Liver (tissue), 9 donors: ENCODE results near the gene TUBB1. TPM values are rescaled to one million over a fixed set of nuclear protein-coding genes. Genes with fewer than 3 reads are reported as not detected.
A peak's percentile ranks its signal among the peaks of the same experiment; 100 is the strongest.

Source experiments
- DNase-seq: peaks from one replicate; pipeline ENCODE4 v3.0.0-alpha.2; 2017; ENCODE audit warnings: low spot score
- H3K27ac ChIP-seq, 2 donors: one replicate each; pipeline ENCODE4 v1.7.0; 2013; ENCODE audit warnings: inconsistent platforms in 2 of 2, low read length in 2 of 2, control low read depth in 1 of 2, low read depth in 1 of 2, mild to moderate bottlenecking in 1 of 2
- H3K27me3 ChIP-seq, 4 donors: one replicate each; pipeline versions ENCODE4 v1.6.1 to v1.7.0; 2013; ENCODE audit warnings: low read length in 3 of 4, inconsistent platforms in 1 of 4, mild to moderate bottlenecking in 1 of 4, moderate library complexity in 1 of 4; ENCODE audit not compliant: control insufficient read depth in 4 of 4, insufficient read depth in 4 of 4
- H3K36me3 ChIP-seq, 4 donors: one replicate each; pipeline versions ENCODE4 v1.6.1 to v1.7.0; 2013; ENCODE audit warnings: low read length in 3 of 4, mild to moderate bottlenecking in 3 of 4, low read depth in 1 of 4, moderate library complexity in 1 of 4; ENCODE audit not compliant: control insufficient read depth in 4 of 4, insufficient read depth in 3 of 4
- H3K4me1 ChIP-seq, 4 donors: one replicate each; pipeline versions ENCODE4 v1.6.1 to v1.7.0; 2013; ENCODE audit warnings: low read length in 3 of 4, mild to moderate bottlenecking in 3 of 4, moderate library complexity in 1 of 4; ENCODE audit not compliant: control insufficient read depth in 4 of 4, insufficient read depth in 4 of 4
- H3K4me3 ChIP-seq, 3 donors: one replicate each; pipeline versions ENCODE4 v1.6.1 to v1.7.0; 2013; ENCODE audit warnings: low read length in 3 of 3, control low read depth in 1 of 3, low read depth in 1 of 3, mild to moderate bottlenecking in 1 of 3
- H3K9ac ChIP-seq, 2 donors: one replicate each; pipeline ENCODE4 v1.7.0; 2013; ENCODE audit warnings: low read length in 2 of 2, mild to moderate bottlenecking in 2 of 2, moderate library complexity in 2 of 2, control low read depth in 1 of 2, low read depth in 1 of 2
- H3K9me3 ChIP-seq, 4 donors: one replicate each; pipeline versions ENCODE4 v1.6.1 to v1.7.0; 2013; ENCODE audit warnings: low read length in 3 of 4; ENCODE audit not compliant: control insufficient read depth in 4 of 4
- ATF3 ChIP-seq: IDR thresholded peaks from 2 replicates; pipeline ENCODE4 v1.6.1; 2016; ENCODE audit warnings: antibody characterized with exemption
- EGR1 ChIP-seq, 2 donors: IDR thresholded peaks; 2 replicates each; pipeline ENCODE4 v1.6.1; 2016 to 2018; ENCODE audit warnings: antibody characterized with exemption in 2 of 2, low read depth in 2 of 2
- FOXA1 ChIP-seq: IDR thresholded peaks from 2 replicates; pipeline ENCODE4 v1.6.1; 2016; ENCODE audit warnings: antibody characterized with exemption
- FOXA2 ChIP-seq: IDR thresholded peaks from 2 replicates; pipeline ENCODE4 v1.6.1; 2016; ENCODE audit warnings: antibody characterized with exemption
- GABPA ChIP-seq, 2 donors: IDR thresholded peaks in 1 of 2; conservative IDR thresholded peaks in 1 of 2; 2 replicates each; pipeline ENCODE4 v1.6.1; 2016; ENCODE audit warnings: antibody characterized with exemption in 2 of 2, mild to moderate bottlenecking in 1 of 2, moderate library complexity in 1 of 2
- HNF4A ChIP-seq, 2 donors: conservative IDR thresholded peaks; 2 replicates each; pipeline ENCODE4 v1.6.1; 2016; ENCODE audit warnings: antibody characterized with exemption in 2 of 2, mild to moderate bottlenecking in 2 of 2
- HNF4G ChIP-seq: IDR thresholded peaks from 2 replicates; pipeline ENCODE4 v1.6.1; 2016; ENCODE audit warnings: antibody characterized with exemption
- JUND ChIP-seq, 2 donors: IDR thresholded peaks; 2 replicates each; pipeline ENCODE4 v1.6.1; 2016; ENCODE audit warnings: antibody characterized with exemption in 2 of 2
- MAX ChIP-seq: IDR thresholded peaks from 2 replicates; pipeline ENCODE4 v1.6.1; 2016; ENCODE audit warnings: antibody characterized with exemption
- NR2F2 ChIP-seq: IDR thresholded peaks from 2 replicates; pipeline ENCODE4 v1.6.1; 2016; ENCODE audit warnings: antibody characterized with exemption
- RAD21 ChIP-seq, 2 donors: IDR thresholded peaks; 2 replicates each; pipeline ENCODE4 v1.6.1; 2016; ENCODE audit warnings: antibody characterized with exemption in 2 of 2, mild to moderate bottlenecking in 2 of 2
- RXRA ChIP-seq, 2 donors: IDR thresholded peaks; 2 replicates each; pipeline ENCODE4 v1.6.1; 2017 to 2018; ENCODE audit warnings: antibody characterized with exemption in 2 of 2, mild to moderate bottlenecking in 1 of 2
- SP1 ChIP-seq: IDR thresholded peaks from 2 replicates; pipeline ENCODE4 v1.6.1; 2018; ENCODE audit warnings: antibody characterized with exemption, mild to moderate bottlenecking
- TAF1 ChIP-seq: conservative IDR thresholded peaks from 2 replicates; pipeline ENCODE4 v1.6.1; 2016; ENCODE audit warnings: antibody characterized with exemption, mild to moderate bottlenecking
- YY1 ChIP-seq: IDR thresholded peaks from 2 replicates; pipeline ENCODE4 v1.6.1; 2016; ENCODE audit warnings: antibody characterized with exemption, mild to moderate bottlenecking
- ZBTB33 ChIP-seq: IDR thresholded peaks from 2 replicates; pipeline ENCODE4 v1.6.1; 2016; ENCODE audit warnings: antibody characterized with exemption
- WGBS: extraction: QIAGEN DNeasy Blood & Tissue Kit; methylation state at CpG from one replicate; pipeline ENCODE4 v1.1.7; 2013; 5-methylcytosine and 5-hydroxymethylcytosine counted together
- polyA plus RNA-seq, 2 donors: library from polyadenylated mRNA; stranded (reverse) in 1 of 2; unstranded in 1 of 2; fragments of 200-250 nt in 1 of 2; fragments of >200 nt in 1 of 2; fragmentation: Nextera tagmentation in 1 of 2; extraction: Ambion mirVana in 1 of 2; gene quantifications; one replicate each; pipeline versions ENCODE4 v1.2.1 to v1.2.3, GENCODE V29; 2013 to 2015
- total RNA-seq, 2 donors: library from RNA; depleted of rRNA; stranded (reverse); fragments of >200 nt; gene quantifications; one replicate each; pipeline ENCODE4 v1.2.3, GENCODE V29; 2014
- TF ChIP-seq, protein P1 (sequence below): IDR thresholded peaks from 2 replicates; pipeline ENCODE4 v1.6.1; 2016; ENCODE audit warnings: antibody characterized with exemption, mild to moderate bottlenecking
- TF ChIP-seq, protein P2 (sequence below): fragments of 150-350 bp; IDR thresholded peaks from 2 replicates; pipeline ENCODE4 v1.5.1; 2017; ENCODE audit warnings: improper control_type of control experiment, low read depth, low read length; ENCODE audit not compliant: missing input control
- donor health status: healthy.
- donor health status: healthy.
- donor health status: healthy.
- donor health status: healthy.
- donor health status: healthy.

The TUBB1 gene
- total and polyA plus RNA-seq, 4 donors = 0.17 to 59.5 (median 0.24) TPM

- Histone ChIP-seq H3K36me3 (peaks cover 6 to 12% (median 9%) of the 10 kb centered on the region in 4 donors), H3K9ac (peak overlapping the region; percentile 52 to 68), H3K27ac (peak overlapping the region; percentile 82 to 92), H3K27me3 (no peaks in the 10 kb centered on the region), H3K4me1 (peaks cover 11 to 38% (median 26%) of the 10 kb centered on the region in 4 donors), H3K4me3 (peak overlapping the region; percentile 68 to 83 (median 75)), H3K9me3 (no peaks in the 10 kb centered on the region)
- no peak for DNase-seq
- 59% methylated on average over 3 of the region's 3 CpGs for WGBS
- TF ChIP-seq HNF4A (conservative IDR thresholded peaks at IDR 0.05) (no peak), YY1 (no peak), ATF3 (no peak)
Measured at GRCh38 chr20:59005523-59006166, 13.6 kb upstream of the TUBB1 start.

GRCh38 chr20:59006167-59006863, 12.9 kb upstream of the TUBB1 start:
- TF ChIP-seq RAD21 (IDR thresholded peaks at IDR 0.05) (peak; percentile 12 to 49), ATF3 (no peak), SP1 (peak; percentile 90), ZBTB33 (no peak), RXRA (IDR thresholded peaks at IDR 0.05) (peak; percentile 98 to 99), MAX (no peak), JUND (IDR thresholded peaks at IDR 0.05) (no peak), HNF4G (peak; percentile 50), FOXA2 (no peak), EGR1 (IDR thresholded peaks at IDR 0.05; ENCODE audit: low read depth in 2 of 2) (peak in 1 of 2 donors; percentile 16), YY1 (peak; percentile 67), NR2F2 (peak; percentile 78), TAF1 (no peak), FOXA1 (no peak), GABPA (IDR thresholded peaks at IDR 0.05 in 1 of 2, conservative IDR thresholded peaks at IDR 0.05 in 1 of 2) (no peak), HNF4A (conservative IDR thresholded peaks at IDR 0.05) (peak; percentile 89)
- TF ChIP-seq, protein P1, sequence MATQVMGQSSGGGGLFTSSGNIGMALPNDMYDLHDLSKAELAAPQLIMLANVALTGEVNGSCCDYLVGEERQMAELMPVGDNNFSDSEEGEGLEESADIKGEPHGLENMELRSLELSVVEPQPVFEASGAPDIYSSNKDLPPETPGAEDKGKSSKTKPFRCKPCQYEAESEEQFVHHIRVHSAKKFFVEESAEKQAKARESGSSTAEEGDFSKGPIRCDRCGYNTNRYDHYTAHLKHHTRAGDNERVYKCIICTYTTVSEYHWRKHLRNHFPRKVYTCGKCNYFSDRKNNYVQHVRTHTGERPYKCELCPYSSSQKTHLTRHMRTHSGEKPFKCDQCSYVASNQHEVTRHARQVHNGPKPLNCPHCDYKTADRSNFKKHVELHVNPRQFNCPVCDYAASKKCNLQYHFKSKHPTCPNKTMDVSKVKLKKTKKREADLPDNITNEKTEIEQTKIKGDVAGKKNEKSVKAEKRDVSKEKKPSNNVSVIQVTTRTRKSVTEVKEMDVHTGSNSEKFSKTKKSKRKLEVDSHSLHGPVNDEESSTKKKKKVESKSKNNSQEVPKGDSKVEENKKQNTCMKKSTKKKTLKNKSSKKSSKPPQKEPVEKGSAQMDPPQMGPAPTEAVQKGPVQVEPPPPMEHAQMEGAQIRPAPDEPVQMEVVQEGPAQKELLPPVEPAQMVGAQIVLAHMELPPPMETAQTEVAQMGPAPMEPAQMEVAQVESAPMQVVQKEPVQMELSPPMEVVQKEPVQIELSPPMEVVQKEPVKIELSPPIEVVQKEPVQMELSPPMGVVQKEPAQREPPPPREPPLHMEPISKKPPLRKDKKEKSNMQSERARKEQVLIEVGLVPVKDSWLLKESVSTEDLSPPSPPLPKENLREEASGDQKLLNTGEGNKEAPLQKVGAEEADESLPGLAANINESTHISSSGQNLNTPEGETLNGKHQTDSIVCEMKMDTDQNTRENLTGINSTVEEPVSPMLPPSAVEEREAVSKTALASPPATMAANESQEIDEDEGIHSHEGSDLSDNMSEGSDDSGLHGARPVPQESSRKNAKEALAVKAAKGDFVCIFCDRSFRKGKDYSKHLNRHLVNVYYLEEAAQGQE = peak; percentile 42
- TF ChIP-seq, protein P2, sequence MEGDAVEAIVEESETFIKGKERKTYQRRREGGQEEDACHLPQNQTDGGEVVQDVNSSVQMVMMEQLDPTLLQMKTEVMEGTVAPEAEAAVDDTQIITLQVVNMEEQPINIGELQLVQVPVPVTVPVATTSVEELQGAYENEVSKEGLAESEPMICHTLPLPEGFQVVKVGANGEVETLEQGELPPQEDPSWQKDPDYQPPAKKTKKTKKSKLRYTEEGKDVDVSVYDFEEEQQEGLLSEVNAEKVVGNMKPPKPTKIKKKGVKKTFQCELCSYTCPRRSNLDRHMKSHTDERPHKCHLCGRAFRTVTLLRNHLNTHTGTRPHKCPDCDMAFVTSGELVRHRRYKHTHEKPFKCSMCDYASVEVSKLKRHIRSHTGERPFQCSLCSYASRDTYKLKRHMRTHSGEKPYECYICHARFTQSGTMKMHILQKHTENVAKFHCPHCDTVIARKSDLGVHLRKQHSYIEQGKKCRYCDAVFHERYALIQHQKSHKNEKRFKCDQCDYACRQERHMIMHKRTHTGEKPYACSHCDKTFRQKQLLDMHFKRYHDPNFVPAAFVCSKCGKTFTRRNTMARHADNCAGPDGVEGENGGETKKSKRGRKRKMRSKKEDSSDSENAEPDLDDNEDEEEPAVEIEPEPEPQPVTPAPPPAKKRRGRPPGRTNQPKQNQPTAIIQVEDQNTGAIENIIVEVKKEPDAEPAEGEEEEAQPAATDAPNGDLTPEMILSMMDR = no peak
- H3K4me1 ChIP-seq = peaks cover 11 to 38% (median 26%) of the 10 kb centered on the region in 4 donors
- 17% methylated on average over 29 of the region's 29 CpGs for WGBS
- H3K36me3 ChIP-seq = peaks cover 3 to 9% (median 4%) of the 10 kb centered on the region in 4 donors
- H3K27me3 ChIP-seq = no peaks in the 10 kb centered on the region
- H3K27ac ChIP-seq = peak overlapping the region; percentile 82 to 92
- H3K9me3 ChIP-seq = no peaks in the 10 kb centered on the region
- peak overlapping the region; percentile 68 to 83 (median 75) for H3K4me3 ChIP-seq
- peak overlapping the region; percentile 10 to 68 for H3K9ac ChIP-seq
- DNase-seq = no peak
